Prostate gland (tissue), 2 donors: ENCODE data around the gene GUCD1. TPM values are rescaled to one million over a fixed set of nuclear protein-coding genes. Genes with fewer than 3 reads are reported as not detected.

Source experiments
- DNase-seq: peaks from one replicate; pipeline ENCODE4 v3.0.0-alpha.2; 2019; ENCODE audit warnings: low spot score
- H3K27ac ChIP-seq, 2 donors: fragments of 200-600 bp; sonication (generic); 2 replicates each; pipeline ENCODE4 v1.5.1; 2017 to 2019
- H3K27me3 ChIP-seq: fragments of 200-600 bp; sonication (generic); replicated peaks from 2 replicates; pipeline ENCODE4 v1.5.1; 2019; ENCODE audit not compliant: insufficient read depth
- H3K36me3 ChIP-seq, 2 donors: fragments of 200-600 bp; sonication (generic); 1 replicate in 1 of 2; 2 replicates in 1 of 2; pipeline versions ENCODE4 v1.5.1 to v1.8.1; 2017 to 2019
- H3K4me1 ChIP-seq: fragments of 200-600 bp; sonication (generic); replicated peaks from 2 replicates; pipeline ENCODE4 v1.5.1; 2019
- H3K4me3 ChIP-seq, 2 donors: fragments of 200-600 bp; sonication (generic); 2 replicates each; pipeline ENCODE4 v1.5.1; 2017 to 2019
- H3K9me3 ChIP-seq: fragments of 200-600 bp; sonication (generic); 2 replicates; pipeline ENCODE4 v1.5.1; 2017
- CTCF ChIP-seq, 4 experiments: fragments of 200-600 bp in 2 of 4; fragments of 450-650 bp in 2 of 4; sonication (generic) in 2 of 4; IDR thresholded peaks; 1 replicate in 3 of 4; 2 replicates in 1 of 4; pipeline ENCODE4 v1.5.1; 2016 to 2019; ENCODE audit warnings: antibody characterized with exemption in 4 of 4, mild to moderate bottlenecking in 2 of 4, moderate library complexity in 2 of 4
- POLR2A ChIP-seq: fragments of 450-650 bp; IDR thresholded peaks from one replicate; pipeline ENCODE4 v1.6.1; 2016; ENCODE audit warnings: antibody characterized with exemption, mild to moderate bottlenecking
- POLR2AphosphoS5 ChIP-seq: sonication (generic); formaldehyde crosslinking; IDR thresholded peaks from one replicate; pipeline ENCODE4 v1.6.1; 2017; ENCODE audit warnings: antibody characterized with exemption
- WGBS: methylation state at CpG from one replicate; pipeline ENCODE4 v1.1.5; 2018; 5-methylcytosine and 5-hydroxymethylcytosine counted together
- intact Hi-C: fragments of 100-400 bp; cut with DNase I; formaldehyde crosslinking; loops from one replicate; pipeline ENCODE4 v1.14.2; 2022
- total RNA-seq, 2 donors: library from RNA; depleted of rRNA; stranded (reverse); fragments of >200 nt; gene quantifications; one replicate each; pipeline ENCODE4 v1.1.0, GENCODE V29; 2016

The GUCD1 gene
- total RNA-seq, 2 donors from 2014 or later = 143 to 147 TPM

GRCh38 chr22:24550028-24550901 lies 4.7 kb downstream of the GUCD1 start:
- H3K27me3 ChIP-seq = no peaks in the 10 kb centered on the region
- H3K36me3 ChIP-seq = peaks cover 0 to 16% of the 10 kb centered on the region in 2 donors
- TF ChIP-seq CTCF (IDR thresholded peaks at IDR 0.05) (no peak), POLR2AphosphoS5 (no peak), POLR2A (no peak)
- peaks cover 1% of the 10 kb centered on the region for H3K4me1 ChIP-seq
- WGBS = 88% methylated on average over 8 of the region's 8 CpGs
- no peaks in the 10 kb centered on the region for H3K9me3 ChIP-seq
- intact Hi-C loops = no loop called here
- no peak overlapping the region for H3K4me3 ChIP-seq
- no peak for DNase-seq
- H3K27ac ChIP-seq = peak overlapping the region in 1 of 2 donors; percentile 98

GRCh38 chr22:24548812-24549211 lies 6.1 kb downstream of the GUCD1 start:
- TF ChIP-seq POLR2A (no peak), POLR2AphosphoS5 (no peak), CTCF (IDR thresholded peaks at IDR 0.05) (no peak)
- WGBS = 93% methylated on average over 4 of the region's 4 CpGs
- H3K4me1 ChIP-seq = peaks cover 4% of the 10 kb centered on the region
- H3K4me3 ChIP-seq = no peak overlapping the region
- peaks cover under 1 to 16% of the 10 kb centered on the region in 2 donors for H3K36me3 ChIP-seq
- no peaks in the 10 kb centered on the region for H3K27me3 ChIP-seq
- H3K9me3 ChIP-seq = no peaks in the 10 kb centered on the region
- H3K27ac ChIP-seq = no peak overlapping the region
- DNase-seq = no peak
- intact Hi-C loops = no loop called here

GRCh38 chr22:24543679-24544243 lies 11.2 kb downstream of the GUCD1 start:
- intact Hi-C loops = no loop called here
- Histone ChIP-seq H3K4me3 (no peak overlapping the region), H3K4me1 (peaks cover 20% of the 10 kb centered on the region), H3K27ac (peak overlapping the region in 1 of 2 donors; percentile 52), H3K36me3 (peaks cover 14 to 34% of the 10 kb centered on the region in 2 donors), H3K9me3 (no peaks in the 10 kb centered on the region), H3K27me3 (no peaks in the 10 kb centered on the region)
- DNase-seq = no peak
- 85% methylated on average over 10 of the region's 11 CpGs for WGBS
- TF ChIP-seq POLR2A (no peak), CTCF (IDR thresholded peaks at IDR 0.05) (no peak), POLR2AphosphoS5 (no peak)

- intact Hi-C loops = no loop called here
- peaks cover 14 to 34% of the 10 kb centered on the region in 2 donors for H3K36me3 ChIP-seq
- H3K4me1 ChIP-seq = peaks cover 20% of the 10 kb centered on the region
- TF ChIP-seq POLR2A = no peak
- no peak for TF ChIP-seq POLR2AphosphoS5
- TF ChIP-seq CTCF (IDR thresholded peaks at IDR 0.05) = no peak
- peak overlapping the region in 1 of 2 donors; percentile 52 for H3K27ac ChIP-seq
- no peak overlapping the region for H3K4me3 ChIP-seq
- DNase-seq = no peak
- H3K9me3 ChIP-seq = no peaks in the 10 kb centered on the region
- H3K27me3 ChIP-seq = no peaks in the 10 kb centered on the region
- WGBS = 74% methylated on average over 7 of the region's 7 CpGs
Observed at GRCh38 chr22:24543185-24543601, 11.7 kb downstream of the GUCD1 start.
